IMR-90 (cell line): ENCODE measurements around the gene SFSWAP. TPM values are rescaled to one million over a fixed set of nuclear protein-coding genes. Genes with fewer than 3 reads are reported as not detected.
"Not testable (repeated sequence)": the region's sequence is repeated elsewhere in the genome, so short reads cannot be mapped to it uniquely, and the experiment has no call there.

Experiments
- ATAC-seq: fragments of 200-7000 bp; cut with Tn5 transposase; 2 replicates; pipeline ENCODE4 v1.9.1; 2020; ENCODE audit warnings: low read depth, mild to moderate bottlenecking, moderate library complexity
- BruUV-seq: library from RNA; stranded (reverse); fragments of 400-500 nt; replicated peaks from 2 replicates; lab custom pipeline; 2021; lab: Mats Ljungman, UMichigan
- CTCF ChIA-PET: fragments of 300-600 bp; formaldehyde crosslinking; extraction: SDS; loops from one replicate; lab custom pipeline; 2021; ENCODE audit warnings: antibody characterized with exemption; lab: Yijun Ruan, JAX
- POLR2A ChIA-PET: fragments of 300-600 bp; sonication (Branson Sonifier 250); formaldehyde crosslinking; loops from one replicate; lab custom pipeline; 2022; ENCODE audit warnings: antibody characterized with exemption; ENCODE audit not compliant: unreplicated experiment; lab: Charles Lee
- DNase-seq: peaks from one replicate; pipeline ENCODE4 v3.0.0; 2013
- H2AFZ ChIP-seq: replicated peaks from 2 replicates; pipeline ENCODE3; 2013; ENCODE audit warnings: low read length, mild to moderate bottlenecking; ENCODE audit not compliant: poor library complexity
- H2AK5ac ChIP-seq: 2 replicates; pipeline ENCODE4 v1.6.1; 2013; ENCODE audit warnings: low read depth, low read length, inconsistent platforms
- H2AK9ac ChIP-seq: replicated peaks from 2 replicates; pipeline ENCODE3; 2013; ENCODE audit warnings: mild to moderate bottlenecking, low read depth, low read length, moderate library complexity; ENCODE audit not compliant: poor library complexity
- H2BK120ac ChIP-seq: 2 replicates; pipeline ENCODE4 v1.6.1; 2013; ENCODE audit warnings: low read depth, low read length, inconsistent platforms
- H2BK15ac ChIP-seq: 3 replicates; pipeline ENCODE4 v1.6.1; 2013; ENCODE audit warnings: low read depth, low read length, inconsistent platforms
- H2BK20ac ChIP-seq: 2 replicates; pipeline ENCODE4 v1.6.1; 2013; ENCODE audit warnings: low read depth, mild to moderate bottlenecking, inconsistent platforms, low read length, moderate library complexity
- H2BK5ac ChIP-seq: 2 replicates; pipeline ENCODE4 v1.6.1; 2013; ENCODE audit warnings: mild to moderate bottlenecking, low read depth, low read length, inconsistent platforms; ENCODE audit not compliant: poor library complexity, severe bottlenecking
- H3K14ac ChIP-seq: replicated peaks from 2 replicates; pipeline ENCODE4 v1.6.1; 2013; ENCODE audit warnings: low read depth, low read length, inconsistent platforms
- H3K18ac ChIP-seq: 2 replicates; pipeline ENCODE4 v1.6.1; 2013; ENCODE audit warnings: low read depth, low read length, control low read depth
- H3K23ac ChIP-seq: 2 replicates; pipeline ENCODE4 v1.6.1; 2013; ENCODE audit warnings: low read depth, low read length, inconsistent platforms
- H3K27ac ChIP-seq: 2 replicates; pipeline ENCODE4 v1.5.1; 2013; ENCODE audit warnings: mild to moderate bottlenecking, control low read depth, low read length; ENCODE audit not compliant: insufficient read depth
- H3K27me3 ChIP-seq: 2 replicates; pipeline ENCODE4 v1.6.1; 2013; ENCODE audit warnings: low read length; ENCODE audit not compliant: control insufficient read depth, insufficient read depth
- H3K36me3 ChIP-seq: 2 replicates; pipeline ENCODE4 v1.6.1; 2013; ENCODE audit warnings: low read length, mixed read lengths; ENCODE audit not compliant: control insufficient read depth, insufficient read depth
- H3K4ac ChIP-seq: 2 replicates; pipeline ENCODE4 v1.6.1; 2013; ENCODE audit warnings: low read depth, low read length, inconsistent platforms
- H3K4me1 ChIP-seq: 2 replicates; pipeline ENCODE4 v1.6.1; 2013; ENCODE audit warnings: low read length, mixed read lengths; ENCODE audit not compliant: control insufficient read depth, insufficient read depth
- H3K4me2 ChIP-seq: 2 replicates; pipeline ENCODE4 v1.6.1; 2013; ENCODE audit warnings: low read depth, mild to moderate bottlenecking, control low read depth, low read length, moderate library complexity
- H3K4me3 ChIP-seq: 2 replicates; pipeline ENCODE4 v1.5.1; 2013; ENCODE audit warnings: low read depth, mild to moderate bottlenecking, control low read depth, low read length, moderate library complexity; ENCODE audit not compliant: insufficient read depth
- H3K56ac ChIP-seq: 2 replicates; pipeline ENCODE4 v1.6.1; 2013; ENCODE audit warnings: low read length, inconsistent platforms; ENCODE audit not compliant: insufficient read depth; ENCODE audit errors: extremely low read depth
- H3K79me1 ChIP-seq, 2 experiments: 2 replicates each; pipeline ENCODE4 v1.6.1; 2013; ENCODE audit warnings: low read length in 2 of 2, inconsistent platforms in 1 of 2, low read depth in 1 of 2
- H3K9ac ChIP-seq: 2 replicates; pipeline ENCODE4 v1.6.1; 2013; ENCODE audit warnings: low read depth, low read length, control low read depth
- H3K9me1 ChIP-seq: 2 replicates; pipeline ENCODE4 v1.6.1; 2013; ENCODE audit warnings: low read length, inconsistent platforms; ENCODE audit not compliant: insufficient read depth
- H3K9me3 ChIP-seq: 2 replicates; pipeline ENCODE4 v1.6.1; 2013; ENCODE audit warnings: low read length; ENCODE audit not compliant: control insufficient read depth, insufficient read depth
- H4K20me1 ChIP-seq: 2 replicates; pipeline ENCODE4 v1.6.1; 2013; ENCODE audit warnings: low read length, inconsistent platforms; ENCODE audit not compliant: insufficient read depth
- H4K5ac ChIP-seq: 2 replicates; pipeline ENCODE4 v1.6.1; 2013; ENCODE audit warnings: mild to moderate bottlenecking, low read depth, low read length, control low read depth
- H4K8ac ChIP-seq, 2 experiments: 2 replicates each; pipeline ENCODE4 v1.6.1; 2013; ENCODE audit warnings: low read depth in 2 of 2, low read length in 2 of 2, control low read depth in 1 of 2, inconsistent platforms in 1 of 2
- H4K91ac ChIP-seq: 2 replicates; pipeline ENCODE4 v1.6.1; 2013; ENCODE audit warnings: low read depth, low read length, inconsistent platforms; ENCODE audit not compliant: insufficient read depth
- WGBS, 2 experiments: methylation state at CpG; one replicate each; pipeline versions ENCODE4 v1.1.5 to v1.1.7; 2013; ENCODE audit warnings: missing lambda C conversion rate in 2 of 2; ENCODE audit not compliant: insufficient read length in 1 of 2; ENCODE audit errors: extremely low coverage in 2 of 2; 5-methylcytosine and 5-hydroxymethylcytosine counted together
- dilution Hi-C: fragments of 300-500 bp; cut with HindIII; formaldehyde crosslinking; loops from one replicate; pipeline ENCODE4 v1.14.3; 2018; ENCODE audit warnings: low sequenced_read_pairs; ENCODE audit not compliant: unreplicated experiment
- in situ Hi-C: fragments of 300-500 bp; cut with MboI; formaldehyde crosslinking; loops from 3 replicates; pipeline ENCODE4 v1.14.3; 2019; ENCODE audit warnings: low sequenced_read_pairs, inconsistent platforms, mixed read lengths
- intact Hi-C: fragments of 100-400 bp; cut with micrococcal nuclease; formaldehyde crosslinking; loops from 2 replicates; pipeline ENCODE4 v1.10.0; 2022
- polyA plus RNA-seq, 3 experiments: library from polyadenylated mRNA; depleted of rRNA; stranded (reverse); fragments of >200 nt; gene quantifications; 2 replicates each; pipeline ENCODE4 v1.2.3, GENCODE V29; 2012; ENCODE audit warnings: low replicate concordance in 1 of 3
- total RNA-seq: library from RNA; depleted of rRNA; stranded (reverse); fragments of >200 nt; gene quantifications from 2 replicates; pipeline ENCODE4 v1.2.3, GENCODE V29; 2012

The SFSWAP gene
- total and polyA plus RNA-seq, 2 of the 4 experiments (the other 2 are of a cell fraction), result 19.7 to 22.4 TPM

- DNase-seq, H3K56ac ChIP-seq, CTCF ChIA-PET, H3K4ac ChIP-seq, intact Hi-C loops, POLR2A ChIA-PET, H2BK20ac ChIP-seq, H2BK120ac ChIP-seq, H2BK15ac ChIP-seq, H3K36me3 ChIP-seq, H3K79me1 ChIP-seq, H2AK5ac ChIP-seq, BruUV-seq, H3K18ac ChIP-seq, H2AFZ ChIP-seq, H3K14ac ChIP-seq, H3K4me3 ChIP-seq, H3K9ac ChIP-seq, H4K20me1 ChIP-seq, H3K23ac ChIP-seq, H3K27ac ChIP-seq, dilution Hi-C loops, H4K5ac ChIP-seq, H2BK5ac ChIP-seq, H3K9me3 ChIP-seq, H2AK9ac ChIP-seq, H3K4me2 ChIP-seq, H3K9me1 ChIP-seq, ATAC-seq, H4K8ac ChIP-seq, H3K27me3 ChIP-seq, H4K91ac ChIP-seq, H3K4me1 ChIP-seq: not testable (repeated sequence)
- in situ Hi-C loops, result loop anchor here (25.0 kb wide), 1 partner anchor 894 kb away; no protein-coding TSS in a partner anchor
- no CpG with 5 or more reads among the region's 4 CpGs for WGBS, 2 experiments
Measured at GRCh38 chr12:131706709-131707108, 4.2 kb upstream of the SFSWAP start.
